ENCODE data around the gene TAPBP.

- TF ChIP-seq, protein P1, sequence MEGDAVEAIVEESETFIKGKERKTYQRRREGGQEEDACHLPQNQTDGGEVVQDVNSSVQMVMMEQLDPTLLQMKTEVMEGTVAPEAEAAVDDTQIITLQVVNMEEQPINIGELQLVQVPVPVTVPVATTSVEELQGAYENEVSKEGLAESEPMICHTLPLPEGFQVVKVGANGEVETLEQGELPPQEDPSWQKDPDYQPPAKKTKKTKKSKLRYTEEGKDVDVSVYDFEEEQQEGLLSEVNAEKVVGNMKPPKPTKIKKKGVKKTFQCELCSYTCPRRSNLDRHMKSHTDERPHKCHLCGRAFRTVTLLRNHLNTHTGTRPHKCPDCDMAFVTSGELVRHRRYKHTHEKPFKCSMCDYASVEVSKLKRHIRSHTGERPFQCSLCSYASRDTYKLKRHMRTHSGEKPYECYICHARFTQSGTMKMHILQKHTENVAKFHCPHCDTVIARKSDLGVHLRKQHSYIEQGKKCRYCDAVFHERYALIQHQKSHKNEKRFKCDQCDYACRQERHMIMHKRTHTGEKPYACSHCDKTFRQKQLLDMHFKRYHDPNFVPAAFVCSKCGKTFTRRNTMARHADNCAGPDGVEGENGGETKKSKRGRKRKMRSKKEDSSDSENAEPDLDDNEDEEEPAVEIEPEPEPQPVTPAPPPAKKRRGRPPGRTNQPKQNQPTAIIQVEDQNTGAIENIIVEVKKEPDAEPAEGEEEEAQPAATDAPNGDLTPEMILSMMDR (conservative IDR thresholded peaks at IDR 0.05 in 1 of 2, IDR thresholded peaks at IDR 0.05 in 1 of 2; ENCODE audit: extremely low read depth in 1 of 2, insufficient read depth in 1 of 2, low read depth in 1 of 2, low read length in 2 of 2), result no peak
- TF ChIP-seq EZH2 (IDR thresholded peaks at IDR 0.05; ENCODE audit: borderline replicate concordance, low read length), result no peak
Measured at GRCh38 chr6:33306356-33306755, 7.5 kb downstream of the TAPBP start.

All from mammary epithelial cell (primary cell).